ENCODE data around the gene GABRP.

The GABRP gene

GRCh38 chr5:170773024-170773985, 10.2 kb upstream of the GABRP start:
- H3K36me3 ChIP-seq (ENCODE audit: insufficient read depth, low read length): no peaks in the 10 kb centered on the region
- no peaks in the 10 kb centered on the region for H3K9me3 ChIP-seq (ENCODE audit: insufficient read depth, low read depth, low read length)
- H3K4me2 ChIP-seq (ENCODE audit: low read depth, low read length, poor library complexity, severe bottlenecking): no peak overlapping the region
- no peaks in the 10 kb centered on the region for H4K20me1 ChIP-seq (ENCODE audit: insufficient read depth, low read length, poor library complexity, severe bottlenecking)
- H3K9ac ChIP-seq (ENCODE audit: low read depth, low read length, poor library complexity, severe bottlenecking): no peak overlapping the region
- H3K4me3 ChIP-seq (ENCODE audit: low read length, poor library complexity, severe bottlenecking): no peak overlapping the region
- no peak overlapping the region for H2AFZ ChIP-seq (ENCODE audit: low read length)
- H3K79me2 ChIP-seq (ENCODE audit: insufficient read depth, low read length): no peaks in the 10 kb centered on the region
- H3K4me1 ChIP-seq (ENCODE audit: insufficient read depth, low read length, poor library complexity, severe bottlenecking): no peaks in the 10 kb centered on the region
- H3F3A ChIP-seq (ENCODE audit: low read depth): no peaks in the 10 kb centered on the region
- no peaks in the 10 kb centered on the region for H3K9me2 ChIP-seq (replicated peaks; ENCODE audit: low read depth, low read length)
- no peaks in the 10 kb centered on the region for H3K27me3 ChIP-seq (ENCODE audit: insufficient read depth, low read length, poor library complexity, severe bottlenecking)
- TF ChIP-seq CTCF (conservative IDR thresholded peaks at IDR 0.05; ENCODE audit: low read length) (no peak), EZH2phosphoT487 (IDR thresholded peaks at IDR 0.05; ENCODE audit: borderline replicate concordance) (no peak)

GRCh38 chr5:170774831-170775230, 8.7 kb upstream of the GABRP start:
- Histone ChIP-seq H3K4me3 (ENCODE audit: low read length, poor library complexity, severe bottlenecking) (no peak overlapping the region), H2AFZ (ENCODE audit: low read length) (no peak overlapping the region), H3K27me3 (ENCODE audit: insufficient read depth, low read length, poor library complexity, severe bottlenecking) (no peaks in the 10 kb centered on the region), H3K4me1 (ENCODE audit: insufficient read depth, low read length, poor library complexity, severe bottlenecking) (no peaks in the 10 kb centered on the region), H3F3A (ENCODE audit: low read depth) (no peaks in the 10 kb centered on the region), H3K9me2 (replicated peaks; ENCODE audit: low read depth, low read length) (no peaks in the 10 kb centered on the region), H3K36me3 (ENCODE audit: insufficient read depth, low read length) (no peaks in the 10 kb centered on the region), H3K79me2 (ENCODE audit: insufficient read depth, low read length) (no peaks in the 10 kb centered on the region), H4K20me1 (ENCODE audit: insufficient read depth, low read length, poor library complexity, severe bottlenecking) (no peaks in the 10 kb centered on the region), H3K9ac (ENCODE audit: low read depth, low read length, poor library complexity, severe bottlenecking) (no peak overlapping the region), H3K4me2 (ENCODE audit: low read depth, low read length, poor library complexity, severe bottlenecking) (no peak overlapping the region), H3K9me3 (ENCODE audit: insufficient read depth, low read depth, low read length) (no peaks in the 10 kb centered on the region)
- TF ChIP-seq EZH2phosphoT487 (IDR thresholded peaks at IDR 0.05; ENCODE audit: borderline replicate concordance) (no peak), CTCF (conservative IDR thresholded peaks at IDR 0.05; ENCODE audit: low read length) (no peak)

GRCh38 chr5:170781946-170782345, 1.6 kb upstream of the GABRP start:
- Histone ChIP-seq H2AFZ (ENCODE audit: low read length) (no peak overlapping the region), H3K9me3 (ENCODE audit: insufficient read depth, low read depth, low read length) (no peaks in the 10 kb centered on the region), H3K4me1 (ENCODE audit: insufficient read depth, low read length, poor library complexity, severe bottlenecking) (no peaks in the 10 kb centered on the region), H4K20me1 (ENCODE audit: insufficient read depth, low read length, poor library complexity, severe bottlenecking) (no peaks in the 10 kb centered on the region), H3K9ac (ENCODE audit: low read depth, low read length, poor library complexity, severe bottlenecking) (no peak overlapping the region), H3K4me2 (ENCODE audit: low read depth, low read length, poor library complexity, severe bottlenecking) (no peak overlapping the region), H3K27me3 (ENCODE audit: insufficient read depth, low read length, poor library complexity, severe bottlenecking) (no peaks in the 10 kb centered on the region), H3K79me2 (ENCODE audit: insufficient read depth, low read length) (no peaks in the 10 kb centered on the region), H3K36me3 (ENCODE audit: insufficient read depth, low read length) (no peaks in the 10 kb centered on the region), H3K9me2 (replicated peaks; ENCODE audit: low read depth, low read length) (no peaks in the 10 kb centered on the region), H3K4me3 (ENCODE audit: low read length, poor library complexity, severe bottlenecking) (no peak overlapping the region), H3F3A (ENCODE audit: low read depth) (no peaks in the 10 kb centered on the region)
- TF ChIP-seq EZH2phosphoT487 (IDR thresholded peaks at IDR 0.05; ENCODE audit: borderline replicate concordance) (no peak), CTCF (conservative IDR thresholded peaks at IDR 0.05; ENCODE audit: low read length) (no peak)

All from Loucy (cell line).